D721Med (cell line): ENCODE measurements around the gene DSCAM.

ENCODE experiments used
- DNase-seq: peaks from one replicate; pipeline ENCODE4 v3.0.0; 2011; ENCODE audit warnings: low spot score; ENCODE audit not compliant: insufficient read length
- FAIRE-seq: peaks from 2 replicates; lab custom pipeline; 2011; peaks lifted over from hg19 to GRCh38; lab: Jason Lieb, UNC
- CTCF ChIP-seq: IDR thresholded peaks from 2 replicates; pipeline ENCODE4 v1.5.1; 2012; ENCODE audit warnings: mild to moderate bottlenecking, control low read depth; ENCODE audit not compliant: insufficient read depth; ENCODE audit errors: missing control alignments

DSCAM gene

GRCh38 chr21:40512590-40512989, 334.4 kb downstream of the DSCAM start:
- peak; percentile 8 for TF ChIP-seq CTCF
- no peak for FAIRE-seq
- no peak for DNase-seq

GRCh38 chr21:40507978-40508377, 339.0 kb downstream of the DSCAM start:
- DNase-seq (no peak), FAIRE-seq (no peak)
- TF ChIP-seq CTCF, result no peak

- DNase-seq, result no peak
- TF ChIP-seq CTCF, result no peak
- no peak for FAIRE-seq
Measured at GRCh38 chr21:40505681-40506080, 341.3 kb downstream of the DSCAM start.

GRCh38 chr21:40505244-40505643, 341.7 kb downstream of the DSCAM start:
- FAIRE-seq (no peak), DNase-seq (no peak)
- no peak for TF ChIP-seq CTCF

- DNase-seq, result no peak
- TF ChIP-seq CTCF, result no peak
- no peak for FAIRE-seq
Measured at GRCh38 chr21:40504825-40505224, 342.1 kb downstream of the DSCAM start.

- FAIRE-seq (no peak), DNase-seq (no peak)
- TF ChIP-seq CTCF, result no peak
Measured at GRCh38 chr21:40496116-40496515, 350.8 kb downstream of the DSCAM start.

- FAIRE-seq, result no peak
- TF ChIP-seq CTCF, result no peak
- no peak for DNase-seq
Measured at GRCh38 chr21:40490408-40490807, 356.6 kb downstream of the DSCAM start.
